Endothelial cell of umbilical vein (primary cell): Measurements from ENCODE around the gene ITPKB.

ENCODE experiments used
- CTCF ChIP-seq, 2 donors: IDR thresholded peaks; 1 replicate in 1 of 2; 2 replicates in 1 of 2; pipeline ENCODE4 v1.5.1; 2011; ENCODE audit warnings: low read length in 2 of 2, mild to moderate bottlenecking in 2 of 2, moderate library complexity in 2 of 2, control low read depth in 1 of 2, inconsistent platforms in 1 of 2, low read depth in 1 of 2; ENCODE audit not compliant: insufficient read depth in 1 of 2; ENCODE audit errors: extremely low read depth in 1 of 2
- EZH2 ChIP-seq: IDR thresholded peaks from 2 replicates; pipeline ENCODE4 v1.6.1; 2012; ENCODE audit warnings: borderline replicate concordance, low read depth, mild to moderate bottlenecking, moderate library complexity, low read length, inconsistent platforms; ENCODE audit not compliant: severe bottlenecking
- FOS ChIP-seq: IDR thresholded peaks from 2 replicates; pipeline ENCODE4 v1.6.1; 2011; ENCODE audit warnings: mild to moderate bottlenecking, low read length, moderate library complexity, borderline replicate concordance; ENCODE audit not compliant: insufficient read depth
- GATA2 ChIP-seq: IDR thresholded peaks from 2 replicates; pipeline ENCODE4 v1.7.0; 2011; ENCODE audit warnings: low read depth, mild to moderate bottlenecking, moderate library complexity, mixed read lengths, low read length; ENCODE audit not compliant: insufficient read length, insufficient read depth
- JUN ChIP-seq: IDR thresholded peaks from 2 replicates; pipeline ENCODE4 v1.6.1; 2011; ENCODE audit warnings: borderline replicate concordance, low read depth; ENCODE audit not compliant: insufficient read length, insufficient read depth
- MYC ChIP-seq: IDR thresholded peaks from one replicate; pipeline ENCODE4 v1.6.1; 2011; ENCODE audit warnings: mild to moderate bottlenecking, low read depth, low read length
- POLR2A ChIP-seq: IDR thresholded peaks from 2 replicates; pipeline ENCODE4 v1.6.1; 2012; ENCODE audit warnings: low read depth, mild to moderate bottlenecking, control low read depth, low read length
- POLR2AphosphoS5 ChIP-seq: IDR thresholded peaks from 2 replicates; pipeline ENCODE4 v1.6.1; 2012; ENCODE audit warnings: low read depth, mild to moderate bottlenecking, control low read depth, low read length, moderate library complexity; ENCODE audit not compliant: insufficient read depth
- TF ChIP-seq, protein P1 (sequence below): IDR thresholded peaks from 2 replicates; pipeline ENCODE4 v1.6.1; 2011; ENCODE audit not compliant: insufficient read depth, insufficient read length

DNA sequence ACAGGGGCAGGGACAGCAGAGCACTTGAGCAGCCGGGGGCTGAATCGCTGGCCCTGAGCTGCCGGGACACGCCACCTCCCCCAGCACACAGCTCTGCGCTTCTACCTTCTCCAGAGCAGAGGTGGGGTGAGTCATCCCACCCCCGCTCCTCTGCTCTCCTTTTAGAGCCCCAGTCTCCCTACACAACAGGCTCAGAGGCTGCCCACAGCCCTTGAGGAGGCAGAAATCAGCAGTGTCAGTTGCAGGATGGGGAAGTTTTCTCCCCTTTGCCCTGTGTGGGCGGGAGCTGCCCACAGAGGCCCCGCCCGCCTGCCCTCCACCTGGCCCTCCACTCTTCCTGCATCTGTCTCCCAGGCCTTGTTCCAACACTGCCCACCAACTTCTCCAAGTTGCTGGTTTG, 95.9 kb downstream of the ITPKB start:
- no peak for TF ChIP-seq EZH2
- no peak for TF ChIP-seq CTCF (IDR thresholded peaks at IDR 0.05; ENCODE audit: extremely low read depth in 1 of 2, insufficient read depth in 1 of 2, low read depth in 1 of 2, low read length in 2 of 2)
- TF ChIP-seq POLR2A = no peak
- TF ChIP-seq, protein P1, sequence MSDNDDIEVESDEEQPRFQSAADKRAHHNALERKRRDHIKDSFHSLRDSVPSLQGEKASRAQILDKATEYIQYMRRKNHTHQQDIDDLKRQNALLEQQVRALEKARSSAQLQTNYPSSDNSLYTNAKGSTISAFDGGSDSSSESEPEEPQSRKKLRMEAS = no peak
- TF ChIP-seq GATA2 = no peak
- no peak for TF ChIP-seq POLR2AphosphoS5
- no peak for TF ChIP-seq JUN
- TF ChIP-seq MYC = no peak
- TF ChIP-seq FOS = no peak
